Nephron progenitor cell (in vitro differentiated cells): ENCODE measurements around the gene SMPDL3B.

Experiments
- DNase-seq: peaks from one replicate; pipeline ENCODE4 v3.0.0; 2021
- H3K27ac Mint-ChIP-seq: 2 replicates; pipeline ENCODE4 v1.8.0; 2021; ENCODE audit warnings: mild to moderate bottlenecking, moderate library complexity, mixed read lengths
- H3K27me3 Mint-ChIP-seq: 2 replicates; pipeline ENCODE4 v1.8.0; 2021; ENCODE audit warnings: mild to moderate bottlenecking, low read depth, mixed read lengths; ENCODE audit not compliant: poor library complexity
- H3K36me3 Mint-ChIP-seq: 2 replicates; pipeline ENCODE4 v1.8.0; 2021; ENCODE audit warnings: low read depth, mixed read lengths
- H3K4me1 Mint-ChIP-seq: 2 replicates; pipeline ENCODE4 v1.8.0; 2021; ENCODE audit warnings: mixed read lengths
- H3K4me3 Mint-ChIP-seq: 2 replicates; pipeline ENCODE4 v1.8.0; 2021; ENCODE audit warnings: mild to moderate bottlenecking, moderate library complexity, mixed read lengths
- H3K9me3 Mint-ChIP-seq: 2 replicates; pipeline ENCODE4 v1.8.0; 2021; ENCODE audit warnings: mild to moderate bottlenecking, moderate library complexity, mixed read lengths
- CTCF ChIP-seq: fragments of 200-600 bp; sonication (generic); IDR thresholded peaks from 2 replicates; pipeline ENCODE4 v1.5.0; 2021; ENCODE audit warnings: antibody characterized with exemption

SMPDL3B gene

GRCh38 chr1:27974417-27974781 lies 39.6 kb downstream of the SMPDL3B start:
- DNase-seq: no peak
- no peaks in the 10 kb centered on the region for H3K27me3 Mint-ChIP-seq
- H3K9me3 Mint-ChIP-seq: no peaks in the 10 kb centered on the region
- TF ChIP-seq CTCF: no peak
- H3K4me1 Mint-ChIP-seq: no peaks in the 10 kb centered on the region
- H3K36me3 Mint-ChIP-seq: peaks cover 30% of the 10 kb centered on the region
- no peak overlapping the region for H3K27ac Mint-ChIP-seq
- H3K4me3 Mint-ChIP-seq: no peak overlapping the region

DNA sequence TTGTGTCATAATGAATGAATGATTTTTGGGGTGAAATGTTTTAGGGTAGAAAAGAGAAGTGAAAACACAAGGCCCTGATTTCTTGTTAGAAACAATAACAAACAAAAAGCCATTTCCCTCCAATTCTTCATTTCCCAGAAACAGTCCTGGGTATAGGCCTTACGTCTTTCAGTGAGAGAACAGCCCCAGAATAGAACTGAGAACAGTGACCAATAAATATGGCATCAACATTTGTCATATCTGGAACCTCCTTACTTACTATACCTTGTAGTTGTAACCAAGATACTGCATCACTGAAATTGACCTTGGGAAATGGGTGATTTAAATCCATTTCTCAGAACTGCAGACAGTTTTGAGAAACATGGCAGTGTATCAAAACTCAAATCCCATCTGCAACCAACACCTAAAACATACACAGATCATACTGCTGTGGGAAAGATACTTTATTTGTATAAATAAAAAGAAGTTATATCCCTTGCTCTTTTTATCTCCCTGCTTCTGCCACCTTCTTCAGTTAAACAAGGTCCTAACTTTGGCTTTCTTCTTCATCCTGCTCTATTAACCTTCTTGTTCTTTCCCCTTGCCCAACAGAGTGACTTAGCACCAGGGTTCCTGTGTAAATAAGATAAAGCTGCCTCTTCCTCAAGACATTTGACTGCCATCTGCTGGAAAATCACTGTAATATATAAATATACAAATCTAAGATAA lies 44.5 kb downstream of the SMPDL3B start:
- peaks cover 18% of the 10 kb centered on the region for H3K36me3 Mint-ChIP-seq
- H3K4me1 Mint-ChIP-seq: no peaks in the 10 kb centered on the region
- DNase-seq: no peak
- H3K27ac Mint-ChIP-seq: no peak overlapping the region
- H3K27me3 Mint-ChIP-seq: no peaks in the 10 kb centered on the region
- H3K9me3 Mint-ChIP-seq: no peaks in the 10 kb centered on the region
- no peak overlapping the region for H3K4me3 Mint-ChIP-seq
- no peak for TF ChIP-seq CTCF

- H3K4me1 Mint-ChIP-seq: no peaks in the 10 kb centered on the region
- no peaks in the 10 kb centered on the region for H3K27me3 Mint-ChIP-seq
- DNase-seq: no peak
- no peak overlapping the region for H3K4me3 Mint-ChIP-seq
- H3K27ac Mint-ChIP-seq: no peak overlapping the region
- TF ChIP-seq CTCF: no peak
- H3K36me3 Mint-ChIP-seq: peaks cover 18% of the 10 kb centered on the region
- no peaks in the 10 kb centered on the region for H3K9me3 Mint-ChIP-seq
Observed at GRCh38 chr1:27979859-27980201, 45.0 kb downstream of the SMPDL3B start.

- DNase-seq: no peak
- Mint-ChIP-seq H3K4me3 (no peak overlapping the region), H3K27ac (no peak overlapping the region), H3K4me1 (no peaks in the 10 kb centered on the region), H3K36me3 (peaks cover 21% of the 10 kb centered on the region), H3K27me3 (no peaks in the 10 kb centered on the region), H3K9me3 (no peaks in the 10 kb centered on the region)
- TF ChIP-seq CTCF: no peak
Observed at GRCh38 chr1:27980216-27980845, 45.5 kb downstream of the SMPDL3B start.

DNA sequence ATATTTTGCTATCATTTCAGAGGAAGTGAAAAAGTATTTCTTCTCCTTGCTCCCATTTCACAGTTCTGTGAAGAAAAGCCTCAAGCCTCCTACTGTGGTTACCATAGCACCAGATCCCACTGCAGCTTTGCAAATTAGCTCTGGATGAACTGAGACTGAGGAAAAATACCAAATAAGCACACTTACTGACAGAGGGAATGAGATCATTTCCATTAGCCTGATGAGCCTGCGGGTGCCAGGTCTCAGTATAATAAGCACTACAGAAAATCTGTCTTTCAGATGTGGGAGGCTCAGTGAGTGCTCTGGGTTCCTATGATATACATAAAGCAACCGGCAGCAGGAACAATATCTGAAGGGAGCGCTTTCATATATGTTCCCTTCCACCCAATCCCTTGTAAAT lies 46.3 kb downstream of the SMPDL3B start:
- H3K27me3 Mint-ChIP-seq: no peaks in the 10 kb centered on the region
- H3K4me3 Mint-ChIP-seq: no peak overlapping the region
- no peak overlapping the region for H3K27ac Mint-ChIP-seq
- H3K4me1 Mint-ChIP-seq: no peaks in the 10 kb centered on the region
- H3K36me3 Mint-ChIP-seq: peaks cover 24% of the 10 kb centered on the region
- TF ChIP-seq CTCF: no peak
- H3K9me3 Mint-ChIP-seq: no peaks in the 10 kb centered on the region
- no peak for DNase-seq
